ENCODE data around the gene KLHDC8A. TPM values are rescaled to one million over a fixed set of nuclear protein-coding genes. Genes with fewer than 3 reads are reported as not detected.

The KLHDC8A gene
- total RNA-seq, 1 experiment from 2014 or later = 0.49 TPM

DNA sequence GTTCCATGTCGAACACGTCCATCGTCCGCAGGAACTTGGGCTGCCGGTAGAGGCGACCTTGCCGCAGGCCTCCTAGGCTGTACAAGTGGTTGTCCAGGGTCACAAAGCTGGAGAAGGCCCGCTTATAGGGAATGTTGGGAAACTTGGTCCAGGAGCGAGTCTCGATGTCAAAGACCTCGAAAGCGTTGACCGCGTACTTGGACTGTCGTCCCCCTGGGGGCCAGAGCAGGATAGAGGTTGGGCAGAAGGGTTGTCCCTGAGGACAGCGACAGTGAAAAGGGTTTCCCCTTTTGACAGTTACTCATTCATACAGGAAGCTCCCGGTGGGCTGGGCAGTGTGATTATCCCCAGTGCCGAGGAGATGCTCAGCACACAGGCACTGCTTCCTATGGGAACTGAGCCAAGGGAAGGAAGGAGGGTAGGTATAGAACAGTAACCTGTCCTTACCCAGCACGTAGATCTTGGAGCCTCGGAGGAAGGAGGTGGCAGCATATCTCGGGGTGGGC lies 17.5 kb downstream of the KLHDC8A start:
- Histone ChIP-seq H2AFZ (ENCODE audit: low read depth, low read length, poor library complexity, severe bottlenecking) (no peak overlapping the region), H3K79me2 (ENCODE audit: insufficient read depth, low read length) (no peaks in the 10 kb centered on the region), H3K4me3 (replicated peaks in 1 of 2; ENCODE audit: low read depth in 1 of 2, low read length in 2 of 2) (no peak overlapping the region), H3K4me2 (ENCODE audit: low read length) (no peak overlapping the region), H3K9me2 (ENCODE audit: insufficient read depth) (no peaks in the 10 kb centered on the region), H3K36me3 (ENCODE audit: control insufficient read depth in 1 of 2, insufficient read depth in 2 of 2, low read length in 2 of 2) (no peaks in the 10 kb centered on the region), H3K9me3 (ENCODE audit: control insufficient read depth in 1 of 2, insufficient read depth in 1 of 2, low read depth in 1 of 2, low read length in 2 of 2) (no peaks in the 10 kb centered on the region), H3K27ac (ENCODE audit: low read depth, low read length) (no peak overlapping the region), H3K9ac (ENCODE audit: low read length) (no peak overlapping the region), H3K27me3 (ENCODE audit: insufficient read depth, low read length) (no peaks in the 10 kb centered on the region), H4K20me1 (ENCODE audit: insufficient read depth) (no peaks in the 10 kb centered on the region), H3K4me1 (ENCODE audit: control insufficient read depth in 1 of 2, insufficient read depth in 2 of 2, low read length in 2 of 2) (peaks cover 4 to 13% of the 10 kb centered on the region in 2 experiments; a peak in 3 of 4 replicates)
- no peak for TF ChIP-seq POLR2AphosphoS5 (IDR thresholded peaks at IDR 0.05; ENCODE audit: low read depth, low read length)
- TF ChIP-seq ZFX (IDR thresholded peaks at IDR 0.05) = no peak
- TF ChIP-seq CBX3 (IDR thresholded peaks at IDR 0.05; ENCODE audit: low read depth) = no peak
- TF ChIP-seq SRF (IDR thresholded peaks at IDR 0.05; ENCODE audit: low read depth) = no peak
- TF ChIP-seq ELF1 (IDR thresholded peaks at IDR 0.05; ENCODE audit: borderline replicate concordance, low read depth) = no peak
- TF ChIP-seq, protein P1, sequence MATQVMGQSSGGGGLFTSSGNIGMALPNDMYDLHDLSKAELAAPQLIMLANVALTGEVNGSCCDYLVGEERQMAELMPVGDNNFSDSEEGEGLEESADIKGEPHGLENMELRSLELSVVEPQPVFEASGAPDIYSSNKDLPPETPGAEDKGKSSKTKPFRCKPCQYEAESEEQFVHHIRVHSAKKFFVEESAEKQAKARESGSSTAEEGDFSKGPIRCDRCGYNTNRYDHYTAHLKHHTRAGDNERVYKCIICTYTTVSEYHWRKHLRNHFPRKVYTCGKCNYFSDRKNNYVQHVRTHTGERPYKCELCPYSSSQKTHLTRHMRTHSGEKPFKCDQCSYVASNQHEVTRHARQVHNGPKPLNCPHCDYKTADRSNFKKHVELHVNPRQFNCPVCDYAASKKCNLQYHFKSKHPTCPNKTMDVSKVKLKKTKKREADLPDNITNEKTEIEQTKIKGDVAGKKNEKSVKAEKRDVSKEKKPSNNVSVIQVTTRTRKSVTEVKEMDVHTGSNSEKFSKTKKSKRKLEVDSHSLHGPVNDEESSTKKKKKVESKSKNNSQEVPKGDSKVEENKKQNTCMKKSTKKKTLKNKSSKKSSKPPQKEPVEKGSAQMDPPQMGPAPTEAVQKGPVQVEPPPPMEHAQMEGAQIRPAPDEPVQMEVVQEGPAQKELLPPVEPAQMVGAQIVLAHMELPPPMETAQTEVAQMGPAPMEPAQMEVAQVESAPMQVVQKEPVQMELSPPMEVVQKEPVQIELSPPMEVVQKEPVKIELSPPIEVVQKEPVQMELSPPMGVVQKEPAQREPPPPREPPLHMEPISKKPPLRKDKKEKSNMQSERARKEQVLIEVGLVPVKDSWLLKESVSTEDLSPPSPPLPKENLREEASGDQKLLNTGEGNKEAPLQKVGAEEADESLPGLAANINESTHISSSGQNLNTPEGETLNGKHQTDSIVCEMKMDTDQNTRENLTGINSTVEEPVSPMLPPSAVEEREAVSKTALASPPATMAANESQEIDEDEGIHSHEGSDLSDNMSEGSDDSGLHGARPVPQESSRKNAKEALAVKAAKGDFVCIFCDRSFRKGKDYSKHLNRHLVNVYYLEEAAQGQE (IDR thresholded peaks at IDR 0.05; ENCODE audit: low read depth) = no peak
- TF ChIP-seq FOSL1 (IDR thresholded peaks at IDR 0.05; ENCODE audit: low read depth) = no peak
- TF ChIP-seq CEBPB (IDR thresholded peaks at IDR 0.05; ENCODE audit: low read depth) = no peak
- TF ChIP-seq EGR1 (IDR thresholded peaks at IDR 0.05; ENCODE audit: low read depth) = no peak
- TF ChIP-seq, protein P2, sequence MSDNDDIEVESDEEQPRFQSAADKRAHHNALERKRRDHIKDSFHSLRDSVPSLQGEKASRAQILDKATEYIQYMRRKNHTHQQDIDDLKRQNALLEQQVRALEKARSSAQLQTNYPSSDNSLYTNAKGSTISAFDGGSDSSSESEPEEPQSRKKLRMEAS (IDR thresholded peaks at IDR 0.05) = no peak
- TF ChIP-seq SIN3A (IDR thresholded peaks at IDR 0.05; ENCODE audit: low read depth) = no peak
- ChIA-PET CTCF (interaction anchor here (1.6 kb wide), 1 partner anchor 66 kb away, joined by 5 read pairs; no protein-coding TSS in a partner anchor), POLR2A (no interaction called here), RAD21 (ENCODE audit: low non-redundant PET in 1 of 2, low total read pairs in 2 of 2, uncharacterized antibody in 2 of 2, unreplicated experiment in 2 of 2) (no interaction called here)
- DNase-seq (ENCODE audit: low read depth, low spot score) (no peak), ATAC-seq (no peak)
- BruUV-seq (replicated peaks) = no TSS peak
- intact Hi-C loops (cut with micrococcal nuclease) = loop anchor here (5.0 kb wide), 1 partner anchor 148 kb away; no protein-coding TSS in a partner anchor
